ENCODE data around the gene FLT4. TPM values are rescaled to one million over a fixed set of nuclear protein-coding genes. Genes with fewer than 3 reads are reported as not detected.

The FLT4 gene
- total and polyA plus RNA-seq, 9 of the 15 experiments (the other 6 are each of a cell fraction or from before 2014, with no cell fraction given) = 0.01 to 0.42 (median 0.14) TPM; not detected in 2

DNA sequence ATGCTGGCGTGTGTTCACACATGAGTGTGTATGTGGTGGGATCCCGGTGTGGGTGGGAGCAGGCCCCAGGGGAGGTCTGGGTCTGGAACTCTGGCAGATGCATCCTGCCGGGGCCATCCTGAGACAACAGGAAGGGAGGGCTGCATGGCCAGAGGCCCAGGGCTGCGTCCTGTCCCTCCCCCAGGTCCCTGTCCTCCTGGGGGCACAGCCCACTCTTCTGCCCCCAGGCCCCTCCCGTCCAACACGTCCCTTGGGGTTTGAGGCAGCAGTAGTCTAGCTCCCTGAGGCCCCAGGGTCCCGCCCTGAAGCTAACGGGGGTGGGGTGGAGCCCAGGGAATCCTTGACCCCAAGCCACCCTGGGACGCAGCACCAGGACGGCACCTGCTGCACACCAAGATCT is 16.6 kb downstream of the FLT4 start:
- 22% methylated on average over 9 of the region's 10 CpGs for WGBS (ENCODE audit: insufficient coverage, low coverage, missing lambda C conversion rate)
- CTCF ChIA-PET (ENCODE audit: low intra/inter-chr PET ratio) = no interaction called here
- Histone ChIP-seq H3K9ac (ENCODE audit: insufficient read depth in 1 of 2, low read depth in 2 of 2, low read length in 2 of 2) (no peak overlapping the region), H2AFZ (ENCODE audit: low read depth, low read length) (no peak overlapping the region), H3K4me1 (replicated peaks in 1 of 2; ENCODE audit: control insufficient read depth in 2 of 2, insufficient read depth in 2 of 2, low read length in 2 of 2) (peaks cover 0 to 45% of the 10 kb centered on the region in 2 experiments; a peak in 2 of 5 replicates), H3K4me3 (no peak overlapping the region), H3K9me3 (replicated peaks; ENCODE audit: control insufficient read depth, insufficient read depth, low read depth, low read length) (no peaks in the 10 kb centered on the region), H3K27me3 (ENCODE audit: control insufficient read depth in 2 of 2, insufficient read depth in 2 of 2, low read length in 2 of 2) (peaks cover 15 to 59% of the 10 kb centered on the region in 2 experiments; a peak in 4 of 5 replicates), H3K27ac (ENCODE audit: extremely low read depth, low read depth, low read length) (no peak overlapping the region), H3K36me3 (ENCODE audit: control insufficient read depth, insufficient read depth, low read length) (no peaks in the 10 kb centered on the region), H3K4me2 (ENCODE audit: insufficient read depth, low read length) (no peak overlapping the region), H3K79me2 (ENCODE audit: control insufficient read depth, insufficient read depth, low read length) (no peaks in the 10 kb centered on the region), H3K9me1 (ENCODE audit: control insufficient read depth, insufficient read depth, low read length) (no peaks in the 10 kb centered on the region), H4K20me1 (replicated peaks; ENCODE audit: control insufficient read depth, insufficient read depth, low read length) (peaks cover 6% of the 10 kb centered on the region)
- BruUV-seq (replicated peaks) = no TSS peak
- intact Hi-C loops (cut with micrococcal nuclease) (no loop called here), in situ Hi-C loops (cut with MboI) (no loop called here)
- ATAC-seq = no peak
- TF ChIP-seq STAT5A (IDR thresholded peaks at IDR 0.05; ENCODE audit: borderline replicate concordance, low read length) = no peak
- TF ChIP-seq ZNF165 (CRISPR knock-in tag; IDR thresholded peaks at IDR 0.05; ENCODE audit: borderline replicate concordance) = no peak
- no peak for TF ChIP-seq HDAC1 (IDR thresholded peaks at IDR 0.05)
- no peak for TF ChIP-seq ZNF384 (IDR thresholded peaks at IDR 0.05; ENCODE audit: low read depth, low read length)
- no peak for TF ChIP-seq ZNF77 (CRISPR knock-in tag; IDR thresholded peaks at IDR 0.05)
- DNase-seq (ENCODE audit: extremely low read depth in 1 of 4, low spot score in 3 of 4) = no peak
- POLR2A ChIA-PET = interaction anchor here (0.6 kb wide), 2 partner anchors 29 to 31 kb away, joined by 3 read pairs; no protein-coding TSS in a partner anchor
- FAIRE-seq = no peak
